Skeletal muscle cell (primary cell): ENCODE measurements around the gene TEX19.

Source experiments
- DNase-seq: peaks from one replicate; pipeline ENCODE4 v3.0.0-alpha.2; 2010; ENCODE audit warnings: low read depth
- H3K4me3 ChIP-seq: 2 replicates; pipeline ENCODE4 v1.5.1; 2011; ENCODE audit warnings: low read depth, mild to moderate bottlenecking, control low read depth, low read length, moderate library complexity

TEX19 gene

GRCh38 chr17:82358465-82359350 lies at the start of gene TEX19:
Gene TEX19, plus strand, starts transcription at chr17:82359247. Its CDS starts 2,904 bp downstream, at chr17:82362151.
- DNase-seq, result no peak
- no peak within 1 kb of the TSS for H3K4me3 ChIP-seq

GRCh38 chr17:82309656-82310570 lies 49.1 kb upstream of the TEX19 start:
- H3K4me3 ChIP-seq, result no peak overlapping the region
- DNase-seq, result no peak

GRCh38 chr17:82310877-82311276 lies 48.2 kb upstream of the TEX19 start:
- no peak for DNase-seq

GRCh38 chr17:82311971-82312370 lies 47.1 kb upstream of the TEX19 start:
- no peak overlapping the region for H3K4me3 ChIP-seq
- DNase-seq, result no peak

More at GRCh38 chr17:82310877-82311276, 48.2 kb upstream of the TEX19 start:
- no peak overlapping the region for H3K4me3 ChIP-seq

GRCh38 chr17:82313195-82314011 lies 45.6 kb upstream of the TEX19 start:
- DNase-seq, result no peak
- H3K4me3 ChIP-seq, result no peak overlapping the region

GRCh38 chr17:82314012-82314726 lies 44.9 kb upstream of the TEX19 start:
- H3K4me3 ChIP-seq, result no peak overlapping the region
- no peak for DNase-seq

- no peak overlapping the region for H3K4me3 ChIP-seq
- no peak for DNase-seq
These were observed 44.1 kb upstream of the TEX19 start for GRCh38 chr17:82314727-82315605.

- no peak overlapping the region for H3K4me3 ChIP-seq
These were observed 43.2 kb upstream of the TEX19 start for GRCh38 chr17:82315703-82316358.

GRCh38 chr17:82316651-82317393 lies 42.2 kb upstream of the TEX19 start:
- no peak overlapping the region for H3K4me3 ChIP-seq

More at GRCh38 chr17:82315703-82316358, 43.2 kb upstream of the TEX19 start:
- no peak for DNase-seq

GRCh38 chr17:82317394-82318168 lies 41.5 kb upstream of the TEX19 start, which contains the start of gene CD7:
Gene CD7, minus strand, starts transcription at chr17:82317608. Its CDS starts 113 bp downstream, at chr17:82317495.
- DNase-seq, result no peak
- no peak within 1 kb of the TSS for H3K4me3 ChIP-seq

More at GRCh38 chr17:82316651-82317393, 42.2 kb upstream of the TEX19 start:
- no peak for DNase-seq

- DNase-seq, result no peak
- H3K4me3 ChIP-seq, result no peak overlapping the region
These were observed 40.9 kb upstream of the TEX19 start for GRCh38 chr17:82318169-82318498.

- DNase-seq, result no peak
- no peak overlapping the region for H3K4me3 ChIP-seq
These were observed 40.1 kb upstream of the TEX19 start for GRCh38 chr17:82318772-82319606.

GRCh38 chr17:82319619-82320062 lies 39.4 kb upstream of the TEX19 start:
- H3K4me3 ChIP-seq, result no peak overlapping the region
- no peak for DNase-seq

- DNase-seq, result no peak
- H3K4me3 ChIP-seq, result no peak overlapping the region
These were observed 38.8 kb upstream of the TEX19 start for GRCh38 chr17:82320140-82320840.
